ENCODE measurements around the gene SHD.

DNA sequence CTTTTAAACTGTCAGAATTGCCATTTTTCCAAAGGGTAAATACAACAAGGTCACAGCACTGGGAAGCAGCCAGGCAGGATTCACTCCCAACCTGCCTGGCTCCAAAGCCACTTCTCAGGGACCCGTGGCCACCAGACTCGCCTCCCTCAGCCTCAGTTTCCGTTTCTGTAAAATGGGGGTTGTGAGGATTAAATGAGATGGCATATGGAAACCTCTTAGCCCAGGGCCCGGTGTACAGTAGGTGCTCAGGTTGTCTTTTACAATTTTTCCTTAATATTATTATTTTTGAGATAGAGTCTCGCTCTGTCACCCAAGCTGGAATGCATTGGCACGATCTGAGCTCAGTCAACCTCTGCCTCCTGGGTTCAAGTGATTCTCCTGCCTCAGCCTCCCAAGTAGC is 22.0 kb upstream of the SHD start:
- TF ChIP-seq, protein P1, sequence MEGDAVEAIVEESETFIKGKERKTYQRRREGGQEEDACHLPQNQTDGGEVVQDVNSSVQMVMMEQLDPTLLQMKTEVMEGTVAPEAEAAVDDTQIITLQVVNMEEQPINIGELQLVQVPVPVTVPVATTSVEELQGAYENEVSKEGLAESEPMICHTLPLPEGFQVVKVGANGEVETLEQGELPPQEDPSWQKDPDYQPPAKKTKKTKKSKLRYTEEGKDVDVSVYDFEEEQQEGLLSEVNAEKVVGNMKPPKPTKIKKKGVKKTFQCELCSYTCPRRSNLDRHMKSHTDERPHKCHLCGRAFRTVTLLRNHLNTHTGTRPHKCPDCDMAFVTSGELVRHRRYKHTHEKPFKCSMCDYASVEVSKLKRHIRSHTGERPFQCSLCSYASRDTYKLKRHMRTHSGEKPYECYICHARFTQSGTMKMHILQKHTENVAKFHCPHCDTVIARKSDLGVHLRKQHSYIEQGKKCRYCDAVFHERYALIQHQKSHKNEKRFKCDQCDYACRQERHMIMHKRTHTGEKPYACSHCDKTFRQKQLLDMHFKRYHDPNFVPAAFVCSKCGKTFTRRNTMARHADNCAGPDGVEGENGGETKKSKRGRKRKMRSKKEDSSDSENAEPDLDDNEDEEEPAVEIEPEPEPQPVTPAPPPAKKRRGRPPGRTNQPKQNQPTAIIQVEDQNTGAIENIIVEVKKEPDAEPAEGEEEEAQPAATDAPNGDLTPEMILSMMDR (conservative IDR thresholded peaks at IDR 0.05 in 1 of 2, IDR thresholded peaks at IDR 0.05 in 1 of 2; ENCODE audit: low read depth in 1 of 2, low read length in 2 of 2), result no peak
- TF ChIP-seq EZH2 (IDR thresholded peaks at IDR 0.05; ENCODE audit: low read length, missing control alignments), result no peak

Measured in fibroblast of lung (primary cell).